HG03342 (cell line): ENCODE results near the gene IL5RA.
A peak's percentile ranks its signal among the peaks of the same experiment; 100 is the strongest.

ENCODE experiments used
- ATAC-seq: cut with Tn5 transposase; IDR thresholded peaks from one replicate; pipeline ENCODE4 v1.9.1; 2021; ENCODE audit warnings: mild to moderate bottlenecking, moderate library complexity; ENCODE audit not compliant: unreplicated experiment

IL5RA gene

GRCh38 chr3:3109407-3110298 is 521 bp downstream of the IL5RA start:
- peak; percentile 72 for ATAC-seq

- no peak for ATAC-seq
These were observed 2.3 kb downstream of the IL5RA start for GRCh38 chr3:3107858-3108257.

- ATAC-seq = no peak
These were observed 3.0 kb downstream of the IL5RA start for GRCh38 chr3:3107181-3107580.

GRCh38 chr3:3105815-3106214 is 4.4 kb downstream of the IL5RA start:
- no peak for ATAC-seq

GRCh38 chr3:3105246-3105645 is 4.9 kb downstream of the IL5RA start:
- no peak for ATAC-seq

GRCh38 chr3:3102751-3103150 is 7.4 kb downstream of the IL5RA start:
- no peak for ATAC-seq

GRCh38 chr3:3101660-3102458 is 8.3 kb downstream of the IL5RA start:
- peak; percentile 48 for ATAC-seq

GRCh38 chr3:3097958-3098357 is 12.2 kb downstream of the IL5RA start:
- no peak for ATAC-seq

- peak; percentile 98 for ATAC-seq
These were observed 21.2 kb downstream of the IL5RA start for GRCh38 chr3:3089017-3089416.

GRCh38 chr3:3087716-3088465 is 22.3 kb downstream of the IL5RA start:
- ATAC-seq = no peak

GRCh38 chr3:3087279-3087678 is 22.9 kb downstream of the IL5RA start:
- ATAC-seq = no peak

GRCh38 chr3:3086239-3086638 is 23.9 kb downstream of the IL5RA start:
- no peak for ATAC-seq

GRCh38 chr3:3085782-3086181 is 24.4 kb downstream of the IL5RA start:
- no peak for ATAC-seq

GRCh38 chr3:3084890-3085289 is 25.3 kb downstream of the IL5RA start:
- ATAC-seq = no peak

- ATAC-seq = peak; percentile 78
These were observed 27.8 kb downstream of the IL5RA start for GRCh38 chr3:3082234-3082924.

GRCh38 chr3:3081381-3082233 is 28.6 kb downstream of the IL5RA start:
- peak; percentile 33 for ATAC-seq

- ATAC-seq = no peak
These were observed 29.9 kb downstream of the IL5RA start for GRCh38 chr3:3080309-3080708.

GRCh38 chr3:3074551-3075257 is 35.5 kb downstream of the IL5RA start:
- peak; percentile 81 for ATAC-seq

- ATAC-seq = no peak
These were observed 39.0 kb downstream of the IL5RA start for GRCh38 chr3:3071136-3071535.
